OCI-LY7 (cell line): ENCODE data around the gene MFF. TPM values are rescaled to one million over a fixed set of nuclear protein-coding genes. Genes with fewer than 3 reads are reported as not detected.

Experiments
- BruUV-seq: library from RNA; stranded (reverse); fragments of 400-500 nt; replicated peaks from 2 replicates; lab custom pipeline; 2021; lab: Mats Ljungman, UMichigan
- CTCF ChIA-PET: fragments of 300-600 bp; sonication (Branson Sonifier 250); formaldehyde crosslinking; loops from one replicate; lab custom pipeline; 2022; ENCODE audit warnings: antibody characterized with exemption; ENCODE audit not compliant: unreplicated experiment; lab: Charles Lee
- POLR2A ChIA-PET: fragments of 300-600 bp; sonication (Branson Sonifier 250); formaldehyde crosslinking; loops from one replicate; lab custom pipeline; 2022; ENCODE audit warnings: antibody characterized with exemption; lab: Charles Lee
- DNase-seq: peaks from one replicate; pipeline ENCODE4 v3.0.0-alpha.2; 2015; ENCODE audit warnings: low spot score
- H2AFZ ChIP-seq: fragments of 200-600 bp; sonication (generic), shearing (Covaris generic); 2 replicates; pipeline ENCODE4 v1.6.1; 2014; ENCODE audit warnings: mild to moderate bottlenecking, antibody characterized with exemption, low read length, moderate library complexity
- H3K27ac ChIP-seq: fragments of 200-600 bp; sonication (generic); 2 replicates; pipeline ENCODE4 v1.5.1; 2014; ENCODE audit warnings: mixed run types, low read depth, mild to moderate bottlenecking, moderate library complexity, low read length, inconsistent platforms; ENCODE audit not compliant: poor library complexity, severe bottlenecking
- H3K36me3 ChIP-seq: fragments of 200-600 bp; sonication (generic); 2 replicates; pipeline ENCODE4 v1.6.1; 2014; ENCODE audit warnings: mild to moderate bottlenecking, antibody characterized with exemption, low read length, moderate library complexity, mixed read lengths; ENCODE audit not compliant: insufficient read depth
- H3K4me1 ChIP-seq: fragments of 200-600 bp; sonication (generic); 2 replicates; pipeline ENCODE4 v1.5.1; 2014; ENCODE audit warnings: mild to moderate bottlenecking, low read length; ENCODE audit not compliant: insufficient read depth, poor library complexity, severe bottlenecking
- H3K4me2 ChIP-seq: fragments of 200-600 bp; sonication (generic); 2 replicates; pipeline ENCODE4 v1.6.1; 2014; ENCODE audit warnings: mild to moderate bottlenecking, low read length
- H3K4me3 ChIP-seq: fragments of 200-600 bp; sonication (generic); 2 replicates; pipeline ENCODE4 v1.5.1; 2014; ENCODE audit warnings: mild to moderate bottlenecking, low read depth, low read length; ENCODE audit not compliant: poor library complexity, severe bottlenecking
- H3K79me2 ChIP-seq: fragments of 200-600 bp; sonication (generic); 2 replicates; pipeline ENCODE4 v1.6.1; 2016; ENCODE audit warnings: low read depth, mild to moderate bottlenecking, low read length, moderate library complexity, mixed read lengths; ENCODE audit not compliant: insufficient read depth
- H3K9me2 ChIP-seq: fragments of 200-600 bp; sonication (generic); 2 replicates; pipeline ENCODE4 v1.6.1; 2016; ENCODE audit warnings: mild to moderate bottlenecking, low read length, mixed read lengths; ENCODE audit not compliant: insufficient read depth
- H3K9me3 ChIP-seq: fragments of 200-600 bp; sonication (generic); 2 replicates; pipeline ENCODE4 v1.6.1; 2014; ENCODE audit warnings: mild to moderate bottlenecking, mixed run types, low read length, mixed read lengths
- H4K20me1 ChIP-seq: fragments of 200-600 bp; sonication (generic); 2 replicates; pipeline ENCODE4 v1.6.1; 2014; ENCODE audit warnings: mild to moderate bottlenecking, antibody characterized with exemption, low read length, moderate library complexity, mixed read lengths; ENCODE audit not compliant: insufficient read depth
- EZH2phosphoT487 ChIP-seq: fragments of 200-600 bp; sonication (generic); IDR thresholded peaks from 2 replicates; pipeline ENCODE4 v1.6.1; 2018; ENCODE audit warnings: low read depth, borderline replicate concordance, mild to moderate bottlenecking, mixed run types, antibody characterized with exemption, low read length, moderate library complexity, mixed read lengths
- intact Hi-C: fragments of 100-400 bp; cut with micrococcal nuclease; formaldehyde crosslinking; loops from one replicate; pipeline ENCODE4 v1.10.0; 2022; ENCODE audit not compliant: unreplicated experiment
- total RNA-seq, 2 experiments: library from RNA; depleted of rRNA in 1 of 2; stranded (reverse); fragments of >200 nt in 1 of 2; shearing (Covaris generic) in 1 of 2; gene quantifications; 2 replicates each; pipeline ENCODE4 v1.2.3, GENCODE V29; 2014 to 2022
- TF ChIP-seq, protein P1 (sequence below): fragments of 200-600 bp; sonication (generic); conservative IDR thresholded peaks from 2 replicates; pipeline ENCODE4 v1.5.1; 2014; ENCODE audit warnings: mild to moderate bottlenecking, antibody characterized with exemption, low read length, moderate library complexity, mixed read lengths

Gene MFF
- total RNA-seq, 2 experiments from 2014 or later = 66.6 to 72.1 TPM

DNA sequence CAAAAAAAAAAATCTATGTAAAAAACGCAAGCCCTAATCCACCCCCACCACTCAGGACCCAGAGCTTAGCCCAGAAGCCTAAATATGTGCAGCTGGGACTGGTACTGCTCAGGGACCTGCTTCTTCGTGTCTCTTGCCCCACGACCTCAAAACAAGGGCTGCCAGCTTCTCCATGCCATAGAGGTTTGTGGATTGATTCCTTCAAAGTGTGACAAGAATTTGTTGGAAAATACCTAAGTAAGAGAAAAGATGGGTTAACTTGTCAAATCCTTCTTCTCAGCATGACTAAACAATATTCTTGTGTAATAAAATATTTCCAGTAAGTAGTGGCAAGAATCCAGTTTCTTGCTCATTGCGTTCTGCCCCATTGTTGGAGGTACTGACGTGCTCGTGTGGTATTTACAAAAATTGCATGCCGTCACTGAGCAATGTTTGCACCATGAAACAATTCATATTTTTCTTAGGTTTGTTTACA, 63.5 kb downstream of the MFF start:
- no peak for DNase-seq
- no TSS peak for BruUV-seq
- TF ChIP-seq, protein P1, sequence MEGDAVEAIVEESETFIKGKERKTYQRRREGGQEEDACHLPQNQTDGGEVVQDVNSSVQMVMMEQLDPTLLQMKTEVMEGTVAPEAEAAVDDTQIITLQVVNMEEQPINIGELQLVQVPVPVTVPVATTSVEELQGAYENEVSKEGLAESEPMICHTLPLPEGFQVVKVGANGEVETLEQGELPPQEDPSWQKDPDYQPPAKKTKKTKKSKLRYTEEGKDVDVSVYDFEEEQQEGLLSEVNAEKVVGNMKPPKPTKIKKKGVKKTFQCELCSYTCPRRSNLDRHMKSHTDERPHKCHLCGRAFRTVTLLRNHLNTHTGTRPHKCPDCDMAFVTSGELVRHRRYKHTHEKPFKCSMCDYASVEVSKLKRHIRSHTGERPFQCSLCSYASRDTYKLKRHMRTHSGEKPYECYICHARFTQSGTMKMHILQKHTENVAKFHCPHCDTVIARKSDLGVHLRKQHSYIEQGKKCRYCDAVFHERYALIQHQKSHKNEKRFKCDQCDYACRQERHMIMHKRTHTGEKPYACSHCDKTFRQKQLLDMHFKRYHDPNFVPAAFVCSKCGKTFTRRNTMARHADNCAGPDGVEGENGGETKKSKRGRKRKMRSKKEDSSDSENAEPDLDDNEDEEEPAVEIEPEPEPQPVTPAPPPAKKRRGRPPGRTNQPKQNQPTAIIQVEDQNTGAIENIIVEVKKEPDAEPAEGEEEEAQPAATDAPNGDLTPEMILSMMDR = no peak
- no peak for TF ChIP-seq EZH2phosphoT487
- Histone ChIP-seq H3K4me1 (no peaks in the 10 kb centered on the region), H3K27ac (no peak overlapping the region), H2AFZ (no peak overlapping the region), H4K20me1 (no peaks in the 10 kb centered on the region), H3K79me2 (no peaks in the 10 kb centered on the region), H3K4me3 (no peak overlapping the region), H3K9me2 (no peaks in the 10 kb centered on the region), H3K9me3 (no peaks in the 10 kb centered on the region), H3K4me2 (no peak overlapping the region), H3K36me3 (no peaks in the 10 kb centered on the region)
- ChIA-PET POLR2A (no interaction called here), CTCF (no interaction called here)
- intact Hi-C loops = no loop called here

DNA sequence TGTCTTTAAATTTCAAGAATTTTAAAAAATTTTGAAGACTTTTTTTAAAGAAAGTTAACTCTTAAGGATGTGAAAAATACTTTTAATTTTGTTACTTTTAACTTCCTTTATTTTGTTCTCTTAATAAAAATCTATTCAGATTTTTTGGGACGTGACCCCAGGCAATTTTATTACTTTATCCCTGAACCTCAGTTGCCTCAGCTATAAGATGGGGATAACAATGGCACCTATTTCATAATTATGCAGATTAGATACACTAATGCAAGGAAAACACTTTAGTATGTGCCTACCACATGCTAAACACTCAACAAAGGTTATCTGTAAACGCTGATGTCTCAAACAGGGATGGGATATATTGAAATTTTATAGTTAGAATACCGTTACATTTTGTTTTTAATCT, 64.2 kb downstream of the MFF start:
- H3K4me2 ChIP-seq = no peak overlapping the region
- no peaks in the 10 kb centered on the region for H3K4me1 ChIP-seq
- no peak for DNase-seq

DNA sequence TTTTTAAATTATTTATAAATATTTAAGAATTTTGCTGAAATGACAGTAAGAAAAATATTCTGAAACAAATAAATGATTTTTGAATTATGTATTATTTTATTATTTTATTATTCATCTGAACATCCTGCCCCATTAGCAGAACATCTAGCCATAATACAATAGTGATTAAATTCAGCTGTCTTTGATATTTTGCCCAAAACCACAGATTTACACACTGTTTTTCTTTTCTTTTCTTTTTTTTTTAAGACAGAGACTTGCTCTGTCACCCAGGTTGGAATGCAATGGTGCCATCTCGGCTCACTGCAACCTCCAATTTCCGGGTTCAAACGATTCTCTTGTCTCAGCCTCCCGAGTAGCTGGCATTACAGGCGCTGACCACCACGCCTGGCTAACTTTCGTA, 64.6 kb downstream of the MFF start:
- no peaks in the 10 kb centered on the region for H3K4me1 ChIP-seq
- no peak overlapping the region for H3K27ac ChIP-seq
- no peak for DNase-seq
- no peak overlapping the region for H3K4me2 ChIP-seq
- no peaks in the 10 kb centered on the region for H4K20me1 ChIP-seq
- no peak for TF ChIP-seq EZH2phosphoT487
- TF ChIP-seq, protein P1 = no peak
- no TSS peak for BruUV-seq
- no peaks in the 10 kb centered on the region for H3K36me3 ChIP-seq
- intact Hi-C loops = no loop called here
- ChIA-PET POLR2A (no interaction called here), CTCF (no interaction called here)
- H2AFZ ChIP-seq = no peak overlapping the region
- no peaks in the 10 kb centered on the region for H3K9me3 ChIP-seq
- H3K4me3 ChIP-seq = no peak overlapping the region
- H3K9me2 ChIP-seq = no peaks in the 10 kb centered on the region
- no peaks in the 10 kb centered on the region for H3K79me2 ChIP-seq

More for the DNA sequence above, 64.2 kb downstream of the MFF start:
- ChIA-PET POLR2A (no interaction called here), CTCF (no interaction called here)
- Histone ChIP-seq H3K79me2 (no peaks in the 10 kb centered on the region), H2AFZ (no peak overlapping the region), H3K9me2 (no peaks in the 10 kb centered on the region), H4K20me1 (no peaks in the 10 kb centered on the region), H3K4me3 (no peak overlapping the region), H3K36me3 (no peaks in the 10 kb centered on the region), H3K9me3 (no peaks in the 10 kb centered on the region), H3K27ac (no peak overlapping the region)
- TF ChIP-seq EZH2phosphoT487 = no peak
- TF ChIP-seq, protein P1 = no peak
- intact Hi-C loops = no loop called here
- BruUV-seq = no TSS peak
